ENCODE results near the gene IL20RA. TPM values are rescaled to one million over a fixed set of nuclear protein-coding genes. Genes with fewer than 3 reads are reported as not detected.

IL20RA gene
- polyA plus RNA-seq, 3 donors: not detected

DNA sequence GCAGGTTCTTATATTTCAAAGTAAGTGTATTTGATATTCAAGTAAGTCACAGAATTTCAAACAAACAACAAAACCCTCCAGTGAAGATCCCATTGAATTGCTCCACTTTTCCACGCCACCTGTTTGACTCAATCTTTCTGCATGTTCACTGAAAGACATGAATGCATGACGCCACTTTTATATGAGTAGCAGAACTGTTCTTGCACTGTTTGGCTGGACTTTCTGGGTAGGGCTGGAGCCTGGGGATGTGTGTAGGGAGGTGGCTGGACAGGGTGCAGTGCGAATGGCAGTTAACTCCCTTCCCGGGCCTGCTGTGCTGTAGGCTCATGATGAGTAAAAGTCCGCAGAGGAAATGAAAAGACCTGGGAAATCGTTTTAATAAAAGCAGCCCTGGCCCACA is 39.7 kb downstream of the IL20RA start:
- TF ChIP-seq, protein P1, sequence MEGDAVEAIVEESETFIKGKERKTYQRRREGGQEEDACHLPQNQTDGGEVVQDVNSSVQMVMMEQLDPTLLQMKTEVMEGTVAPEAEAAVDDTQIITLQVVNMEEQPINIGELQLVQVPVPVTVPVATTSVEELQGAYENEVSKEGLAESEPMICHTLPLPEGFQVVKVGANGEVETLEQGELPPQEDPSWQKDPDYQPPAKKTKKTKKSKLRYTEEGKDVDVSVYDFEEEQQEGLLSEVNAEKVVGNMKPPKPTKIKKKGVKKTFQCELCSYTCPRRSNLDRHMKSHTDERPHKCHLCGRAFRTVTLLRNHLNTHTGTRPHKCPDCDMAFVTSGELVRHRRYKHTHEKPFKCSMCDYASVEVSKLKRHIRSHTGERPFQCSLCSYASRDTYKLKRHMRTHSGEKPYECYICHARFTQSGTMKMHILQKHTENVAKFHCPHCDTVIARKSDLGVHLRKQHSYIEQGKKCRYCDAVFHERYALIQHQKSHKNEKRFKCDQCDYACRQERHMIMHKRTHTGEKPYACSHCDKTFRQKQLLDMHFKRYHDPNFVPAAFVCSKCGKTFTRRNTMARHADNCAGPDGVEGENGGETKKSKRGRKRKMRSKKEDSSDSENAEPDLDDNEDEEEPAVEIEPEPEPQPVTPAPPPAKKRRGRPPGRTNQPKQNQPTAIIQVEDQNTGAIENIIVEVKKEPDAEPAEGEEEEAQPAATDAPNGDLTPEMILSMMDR (IDR thresholded peaks at IDR 0.05): no peak
- Mint-ChIP-seq H3K9me3 (no peaks in the 10 kb centered on the region), H3K4me1 (no peaks in the 10 kb centered on the region), H3K4me3 (no peak overlapping the region), H3K27ac (no peak overlapping the region), H3K27me3 (ENCODE audit: low read depth in 3 of 3) (peaks cover 24 to 33% (median 31%) of the 10 kb centered on the region in 3 donors), H3K36me3 (no peaks in the 10 kb centered on the region)
- Histone ChIP-seq H3K9me3 (replicated peaks in 1 of 2; ENCODE audit: control insufficient read depth in 1 of 2, insufficient read depth in 1 of 2, low read length in 2 of 2) (no peaks in the 10 kb centered on the region), H3K4me2 (replicated peaks; ENCODE audit: extremely low read depth, low read length, poor library complexity, severe bottlenecking) (no peak overlapping the region), H3K4me1 (ENCODE audit: control insufficient read depth in 1 of 2, insufficient read depth in 2 of 2, low read length in 2 of 2) (no peaks in the 10 kb centered on the region), H3K27me3 (ENCODE audit: control insufficient read depth in 2 of 2, insufficient read depth in 2 of 2, low read length in 2 of 2) (peaks cover 13 to 22% of the 10 kb centered on the region in 2 donors), H3K27ac (ENCODE audit: low read depth in 1 of 2, low read length in 2 of 2) (no peak overlapping the region), H3K9ac (ENCODE audit: insufficient read depth, low read length, poor library complexity, severe bottlenecking) (no peak overlapping the region), H2AFZ (ENCODE audit: insufficient read depth, low read depth, low read length, poor library complexity, severe bottlenecking) (no peak overlapping the region), H3K4me3 (replicated peaks in 1 of 3; ENCODE audit: low read depth in 2 of 3, low read length in 3 of 3) (no peak overlapping the region), H3K36me3 (replicated peaks in 1 of 2; ENCODE audit: control insufficient read depth in 1 of 2, insufficient read depth in 2 of 2, low read length in 2 of 2) (no peaks in the 10 kb centered on the region), H3K79me2 (ENCODE audit: insufficient read depth, low read length) (no peaks in the 10 kb centered on the region), H4K20me1 (ENCODE audit: insufficient read depth, low read length) (no peaks in the 10 kb centered on the region)
- intact Hi-C loops (cut with micrococcal nuclease): no loop called here
- 96% methylated on average over 4 of the region's 6 CpGs for WGBS (ENCODE audit: insufficient coverage)
- no peak for DNase-seq

DNA sequence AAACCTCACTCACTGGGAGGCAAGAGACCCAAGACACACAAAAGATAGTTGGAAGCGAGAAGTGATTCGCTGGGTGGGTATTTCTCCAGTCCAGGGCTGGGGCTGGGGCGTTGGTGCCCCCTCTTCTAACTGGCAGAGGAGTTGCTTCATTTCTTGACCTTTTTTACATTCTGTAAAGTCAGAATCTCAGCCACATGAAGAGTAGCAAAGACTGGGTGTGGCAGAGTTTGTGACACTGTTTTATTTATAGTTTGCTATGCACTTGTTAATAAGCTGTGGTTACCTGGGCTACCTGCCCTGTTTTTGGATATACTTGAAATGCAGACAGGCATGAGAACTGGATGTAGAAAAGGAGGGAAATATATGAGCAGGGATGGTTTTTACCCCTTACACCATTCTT is 42.3 kb downstream of the IL20RA start:
- Histone ChIP-seq H2AFZ (ENCODE audit: insufficient read depth, low read depth, low read length, poor library complexity, severe bottlenecking) (no peak overlapping the region), H3K4me2 (replicated peaks; ENCODE audit: extremely low read depth, low read length, poor library complexity, severe bottlenecking) (no peak overlapping the region)

More for the DNA sequence above, 42.3 kb downstream of the IL20RA start:
- Histone ChIP-seq H3K9me3 (replicated peaks in 1 of 2; ENCODE audit: control insufficient read depth in 1 of 2, insufficient read depth in 1 of 2, low read length in 2 of 2) (no peaks in the 10 kb centered on the region), H3K79me2 (ENCODE audit: insufficient read depth, low read length) (no peaks in the 10 kb centered on the region), H3K27ac (ENCODE audit: low read depth in 1 of 2, low read length in 2 of 2) (no peak overlapping the region), H4K20me1 (ENCODE audit: insufficient read depth, low read length) (no peaks in the 10 kb centered on the region), H3K36me3 (replicated peaks in 1 of 2; ENCODE audit: control insufficient read depth in 1 of 2, insufficient read depth in 2 of 2, low read length in 2 of 2) (no peaks in the 10 kb centered on the region), H3K4me3 (replicated peaks in 1 of 3; ENCODE audit: low read depth in 2 of 3, low read length in 3 of 3) (no peak overlapping the region), H3K4me1 (ENCODE audit: control insufficient read depth in 1 of 2, insufficient read depth in 2 of 2, low read length in 2 of 2) (no peaks in the 10 kb centered on the region), H3K27me3 (ENCODE audit: control insufficient read depth in 2 of 2, insufficient read depth in 2 of 2, low read length in 2 of 2) (peaks cover 12 to 22% of the 10 kb centered on the region in 2 donors), H3K9ac (ENCODE audit: insufficient read depth, low read length, poor library complexity, severe bottlenecking) (no peak overlapping the region)
- TF ChIP-seq, protein P1 (IDR thresholded peaks at IDR 0.05): no peak
- no peaks in the 10 kb centered on the region for H3K4me1 Mint-ChIP-seq
- 83% methylated on average over 2 of the region's 3 CpGs for WGBS (ENCODE audit: insufficient coverage)
- intact Hi-C loops (cut with micrococcal nuclease): no loop called here
- no peaks in the 10 kb centered on the region for H3K36me3 Mint-ChIP-seq
- peaks cover 17 to 41% (median 32%) of the 10 kb centered on the region in 3 donors for H3K27me3 Mint-ChIP-seq (ENCODE audit: low read depth in 3 of 3)
- H3K9me3 Mint-ChIP-seq: no peaks in the 10 kb centered on the region
- DNase-seq: no peak
- no peak overlapping the region for H3K4me3 Mint-ChIP-seq
- H3K27ac Mint-ChIP-seq: no peak overlapping the region

Measured in CD14-positive monocyte (primary cell).